Ovary (tissue), 10 donors: ENCODE measurements around the gene RAB37. TPM values are rescaled to one million over a fixed set of nuclear protein-coding genes. Genes with fewer than 3 reads are reported as not detected.
A peak's percentile ranks its signal among the peaks of the same experiment; 100 is the strongest.

ENCODE experiments used
- DNase-seq, 5 donors: peaks; one replicate each; pipeline ENCODE4 v3.0.0-alpha.2; 2019 to 2020
- H3K27ac ChIP-seq, 2 donors: fragments of 200-600 bp; one replicate each; pipeline versions ENCODE4 v1.5.1 to v1.8.0; 2019 to 2022
- H3K27me3 ChIP-seq: fragments of 200-600 bp; one replicate; pipeline ENCODE4 v1.8.0; 2022
- H3K36me3 ChIP-seq: fragments of 200-600 bp; sonication (generic); one replicate; pipeline ENCODE4 v1.5.1; 2019
- H3K4me1 ChIP-seq: one replicate; pipeline ENCODE4 v1.8.1; 2013; ENCODE audit warnings: mild to moderate bottlenecking, moderate library complexity; ENCODE audit not compliant: insufficient read depth
- H3K4me3 ChIP-seq: fragments of 200-600 bp; sonication (generic); one replicate; pipeline ENCODE4 v1.5.1; 2017
- H3K9me3 ChIP-seq, 2 donors: fragments of 200-600 bp in 1 of 2; sonication (generic) in 1 of 2; one replicate each; pipeline versions ENCODE4 v1.5.1 to v1.8.1; 2013 to 2019; ENCODE audit warnings: mild to moderate bottlenecking in 1 of 2, moderate library complexity in 1 of 2
- EP300 ChIP-seq: sonication (generic); formaldehyde crosslinking; IDR thresholded peaks from one replicate; pipeline ENCODE4 v1.6.1; 2017; ENCODE audit warnings: antibody characterized with exemption
- POLR2A ChIP-seq: fragments of 450-650 bp; IDR thresholded peaks from one replicate; pipeline ENCODE4 v1.6.1; 2017; ENCODE audit warnings: antibody characterized with exemption, mild to moderate bottlenecking, moderate library complexity
- WGBS, 3 donors: extraction: QIAGEN DNeasy Blood & Tissue Kit in 1 of 3; methylation state at CpG; one replicate each; pipeline versions ENCODE4 v1.1.5 to v1.1.7; 2013 to 2017; 5-methylcytosine and 5-hydroxymethylcytosine counted together
- intact Hi-C, 4 donors: fragments of 100-400 bp; cut with DNase I; formaldehyde crosslinking; loops; one replicate each; pipeline versions ENCODE4 v1.11.0 to v1.15.1; 2022 to 2023
- long read RNA-seq, 3 donors: library from polyadenylated mRNA in 2 of 3; unstranded in 2 of 3; transcript quantifications; one replicate each; pipeline ENCODE4 v2.0.0 and lab custom pipeline, GENCODE V29; 2021 to 2026
- polyA plus RNA-seq, 2 donors: library from polyadenylated mRNA; stranded (reverse); fragments of 200-250 nt in 1 of 2; fragments of 350-450 nt in 1 of 2; fragmentation: Illumina TruSeq in 1 of 2; extraction: RNeasy Lipid Tissue Mini Kit (QIAGEN cat#74804) in 1 of 2; gene quantifications; one replicate each; pipeline ENCODE4 v1.2.3, GENCODE V29; 2013 to 2014
- total RNA-seq, 7 donors: library from RNA; depleted of rRNA in 2 of 7; stranded (reverse); fragments of >200 nt in 2 of 7; fragmentation: NEBNext Ultra II Directional in 3 of 7; extraction: Animal tissue kit (Norgen Biotek cat#: 25700) in 3 of 7; gene quantifications; one replicate each; pipeline versions ENCODE4 v1.1.0 to v1.2.4, GENCODE V29; 2016 to 2023
- TF ChIP-seq, protein P1 (sequence below), 3 donors: fragments of 450-650 bp in 2 of 3; fragments of 200-600 bp in 1 of 3; IDR thresholded peaks; one replicate each; pipeline versions ENCODE4 v1.5.1 to v1.8.0; 2016 to 2022; ENCODE audit warnings: antibody characterized with exemption in 3 of 3, mild to moderate bottlenecking in 1 of 3
- donor health status: DM: no; HTN: no; CAD: no; lungs with moderate emphysema.
- donor health status: DM: no; HTN: no; CAD: no.
- donor health status: Bipolar disorder and iron deficiency.
- donor health status: DM: yes; HTN: yes; CAD: no.
- donor health status: DM: no; HTN: no; CAD: no.
- donor health status: DM: yes; HTN: yes; CAD: no.

The RAB37 gene
- total RNA-seq (under 1 TPM in 5 of 7 donors, not detected in 2; 0.45 to 0.72 (median 0.57) TPM), polyA plus RNA-seq (1 to 10 TPM in 1 of 2 donors, under 1 TPM in 1; 0.58 to 2.4 TPM)
- long read RNA-seq, donor 1 = 0 reads
- long read RNA-seq, donor 2 = 0 reads
- long read RNA-seq, donor 3 = 0 reads

- TF ChIP-seq, protein P1, sequence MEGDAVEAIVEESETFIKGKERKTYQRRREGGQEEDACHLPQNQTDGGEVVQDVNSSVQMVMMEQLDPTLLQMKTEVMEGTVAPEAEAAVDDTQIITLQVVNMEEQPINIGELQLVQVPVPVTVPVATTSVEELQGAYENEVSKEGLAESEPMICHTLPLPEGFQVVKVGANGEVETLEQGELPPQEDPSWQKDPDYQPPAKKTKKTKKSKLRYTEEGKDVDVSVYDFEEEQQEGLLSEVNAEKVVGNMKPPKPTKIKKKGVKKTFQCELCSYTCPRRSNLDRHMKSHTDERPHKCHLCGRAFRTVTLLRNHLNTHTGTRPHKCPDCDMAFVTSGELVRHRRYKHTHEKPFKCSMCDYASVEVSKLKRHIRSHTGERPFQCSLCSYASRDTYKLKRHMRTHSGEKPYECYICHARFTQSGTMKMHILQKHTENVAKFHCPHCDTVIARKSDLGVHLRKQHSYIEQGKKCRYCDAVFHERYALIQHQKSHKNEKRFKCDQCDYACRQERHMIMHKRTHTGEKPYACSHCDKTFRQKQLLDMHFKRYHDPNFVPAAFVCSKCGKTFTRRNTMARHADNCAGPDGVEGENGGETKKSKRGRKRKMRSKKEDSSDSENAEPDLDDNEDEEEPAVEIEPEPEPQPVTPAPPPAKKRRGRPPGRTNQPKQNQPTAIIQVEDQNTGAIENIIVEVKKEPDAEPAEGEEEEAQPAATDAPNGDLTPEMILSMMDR (IDR thresholded peaks at IDR 0.05) = no peak
- TF ChIP-seq POLR2A = no peak
- Histone ChIP-seq H3K27ac (no peak within 1 kb of the TSS), H3K9me3 (no peaks in the 10 kb centered on the region), H3K36me3 (no peaks in the 10 kb centered on the region), H3K4me3 (peak within 1 kb of the TSS; percentile 26), H3K4me1 (peaks cover 12% of the 10 kb centered on the region), H3K27me3 (no peaks in the 10 kb centered on the region)
- WGBS, 3 donors = 3 to 10% (median 5%) methylated on average over 42 to 67 of the region's 67 CpGs
- no peak for DNase-seq
- intact Hi-C loops = no loop called here
These were observed at the start of gene RAB37 for GRCh38 chr17:74736513-74737298. Gene RAB37 (plus strand): TSS chr17:74737256. CDS start chr17:74737273, 17 bp downstream.

DNA sequence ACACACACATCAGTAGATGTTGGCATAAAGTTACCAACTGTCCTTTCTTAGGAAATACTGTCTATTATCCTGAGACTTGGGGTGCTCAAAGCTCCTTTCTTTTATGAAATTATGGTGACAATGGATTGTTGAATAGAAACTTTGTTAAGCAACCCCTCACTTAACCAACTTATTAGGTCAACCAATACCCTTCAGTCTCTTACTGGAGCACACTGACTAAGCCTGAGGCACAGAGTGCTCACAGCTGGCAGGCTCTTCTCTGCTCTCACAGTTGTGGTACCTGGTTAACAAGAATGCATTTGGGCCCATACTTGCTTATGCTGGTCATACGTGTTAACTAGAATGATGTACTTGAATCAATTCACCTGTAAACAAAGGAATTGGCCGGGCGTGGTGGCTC lies 49.2 kb upstream of the RAB37 start:
- H3K27ac ChIP-seq = no peak overlapping the region
- H3K4me1 ChIP-seq = no peaks in the 10 kb centered on the region
- no peak for TF ChIP-seq EP300
- TF ChIP-seq, protein P1 (IDR thresholded peaks at IDR 0.05) = no peak
- TF ChIP-seq POLR2A = no peak
- no peak for DNase-seq
- no peaks in the 10 kb centered on the region for H3K9me3 ChIP-seq
- WGBS, 3 donors = 88 to 90% (median 89%) methylated on average over 3 of the region's 3 CpGs
- no peaks in the 10 kb centered on the region for H3K27me3 ChIP-seq
- H3K36me3 ChIP-seq = no peaks in the 10 kb centered on the region
- no peak overlapping the region for H3K4me3 ChIP-seq
- intact Hi-C loops = no loop called here

DNA sequence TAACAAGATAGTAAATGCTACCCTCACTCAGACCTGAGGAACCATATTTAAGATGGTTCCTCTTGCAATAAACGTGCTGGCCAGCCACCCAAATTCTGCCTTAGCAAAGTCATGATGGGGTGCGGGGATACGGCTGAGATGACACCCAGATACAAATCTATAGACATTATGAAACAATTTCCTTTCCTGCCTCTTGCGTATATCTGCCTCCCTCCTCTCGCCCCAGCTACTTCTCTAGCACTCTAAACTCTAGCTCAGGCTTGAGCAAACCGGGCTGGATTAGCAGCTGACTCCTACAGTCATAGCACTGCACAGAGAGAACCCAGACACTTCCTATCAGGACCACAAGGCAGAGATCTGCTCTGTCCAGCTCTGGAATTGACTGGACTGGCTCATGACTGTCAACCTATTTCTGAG lies 46.6 kb upstream of the RAB37 start:
- Histone ChIP-seq H3K9me3 (no peaks in the 10 kb centered on the region), H3K4me1 (no peaks in the 10 kb centered on the region), H3K36me3 (no peaks in the 10 kb centered on the region), H3K4me3 (no peak overlapping the region), H3K27me3 (no peaks in the 10 kb centered on the region), H3K27ac (no peak overlapping the region)
- 71 to 75% (median 73%) methylated on average over 6 of the region's 6 CpGs for WGBS, 3 donors
- TF ChIP-seq, protein P1 (IDR thresholded peaks at IDR 0.05) = no peak
- intact Hi-C loops = no loop called here
- DNase-seq = no peak

- 69 to 73% (median 71%) methylated on average over 8 of the region's 8 CpGs for WGBS, 3 donors
- H3K36me3 ChIP-seq = no peaks in the 10 kb centered on the region
- H3K9me3 ChIP-seq = no peaks in the 10 kb centered on the region
- TF ChIP-seq, protein P1 (IDR thresholded peaks at IDR 0.05) = no peak
- TF ChIP-seq EP300 = no peak
- TF ChIP-seq POLR2A = no peak
- DNase-seq = no peak
- no peak overlapping the region for H3K27ac ChIP-seq
- no peaks in the 10 kb centered on the region for H3K4me1 ChIP-seq
- H3K27me3 ChIP-seq = no peaks in the 10 kb centered on the region
- no peak overlapping the region for H3K4me3 ChIP-seq
- intact Hi-C loops = no loop called here
These were observed 45.9 kb upstream of the RAB37 start for GRCh38 chr17:74691151-74691550.
